H1 (cell line): ENCODE results near the gene HTD2. TPM values are rescaled to one million over a fixed set of nuclear protein-coding genes. Genes with fewer than 3 reads are reported as not detected.

Experiments used
- CTCF ChIA-PET: fragments of 300-600 bp; sonication (Branson Sonifier 250); formaldehyde crosslinking; loops from one replicate; lab custom pipeline; 2021; ENCODE audit not compliant: partially characterized antibody; lab: Charles Lee
- POLR2A ChIA-PET: fragments of 300-600 bp; sonication (Branson Sonifier 250); formaldehyde crosslinking; loops from one replicate; lab custom pipeline; 2021; ENCODE audit warnings: inconsistent platforms; ENCODE audit not compliant: partially characterized antibody; lab: Charles Lee
- DNase-seq, 2 experiments: peaks; one replicate each; pipeline versions ENCODE4 v3.0.0 to v3.0.0-alpha.2; 2010 to 2022; ENCODE audit warnings: low spot score in 2 of 2, low read depth in 1 of 2, mixed read lengths in 1 of 2
- FAIRE-seq: peaks from 2 replicates; lab custom pipeline; 2011; peaks lifted over from hg19 to GRCh38; lab: Jason Lieb, UNC
- H2AFZ ChIP-seq: 2 replicates; pipeline ENCODE4 v1.8.1; 2012; ENCODE audit warnings: low read length, inconsistent platforms
- H2AK5ac ChIP-seq: 2 replicates; pipeline ENCODE4 v1.6.1; 2013; ENCODE audit warnings: low read depth, low read length
- H2BK120ac ChIP-seq: replicated peaks from 2 replicates; pipeline ENCODE3; 2013; ENCODE audit warnings: low read depth, low read length, inconsistent platforms
- H2BK12ac ChIP-seq: 2 replicates; pipeline ENCODE4 v1.6.1; 2013; ENCODE audit warnings: low read depth, low read length
- H2BK15ac ChIP-seq: 2 replicates; pipeline ENCODE4 v1.6.1; 2013; ENCODE audit warnings: low read length
- H2BK20ac ChIP-seq: 2 replicates; pipeline ENCODE4 v1.6.1; 2013; ENCODE audit warnings: low read length
- H2BK5ac ChIP-seq: 2 replicates; pipeline ENCODE4 v1.6.1; 2013; ENCODE audit warnings: low read depth, low read length
- H3K14ac ChIP-seq: 2 replicates; pipeline ENCODE4 v1.6.1; 2013; ENCODE audit warnings: inconsistent platforms; ENCODE audit not compliant: insufficient read length
- H3K18ac ChIP-seq: 2 replicates; pipeline ENCODE4 v1.6.1; 2013; ENCODE audit warnings: low read length; ENCODE audit errors: extremely low read depth
- H3K23ac ChIP-seq: 2 replicates; pipeline ENCODE4 v1.6.1; 2013; ENCODE audit warnings: inconsistent platforms; ENCODE audit not compliant: insufficient read length
- H3K23me2 ChIP-seq: 2 replicates; pipeline ENCODE4 v1.6.1; 2013; ENCODE audit warnings: low read depth, low read length
- H3K27ac ChIP-seq: 2 replicates; pipeline ENCODE4 v1.6.1; 2011; ENCODE audit warnings: low read depth, low read length, inconsistent platforms
- H3K27me3 ChIP-seq, 4 experiments: replicated peaks in 1 of 4; 1 replicate in 1 of 4; 2 replicates in 3 of 4; pipeline versions ENCODE4 v1.6.1 to v1.8.1; 2011 to 2013; ENCODE audit warnings: low read length in 3 of 4, mild to moderate bottlenecking in 3 of 4, inconsistent platforms in 2 of 4, mixed read lengths in 2 of 4, moderate library complexity in 1 of 4; ENCODE audit not compliant: control insufficient read depth in 3 of 4, insufficient read depth in 3 of 4; ENCODE audit errors: extremely low read depth in 1 of 4
- H3K36me3 ChIP-seq, 4 experiments: 2 replicates each; pipeline versions ENCODE4 v1.6.1 to v1.8.1; 2011 to 2013; ENCODE audit warnings: mild to moderate bottlenecking in 4 of 4, low read length in 3 of 4, moderate library complexity in 2 of 4, control low read depth in 1 of 4, inconsistent platforms in 1 of 4; ENCODE audit not compliant: insufficient read depth in 4 of 4, control insufficient read depth in 2 of 4
- H3K4ac ChIP-seq: replicated peaks from 2 replicates; pipeline ENCODE3; 2013; ENCODE audit warnings: low read length, low read depth, mixed read lengths, inconsistent platforms; ENCODE audit not compliant: insufficient read length
- H3K4me1 ChIP-seq, 4 experiments: replicated peaks in 1 of 4; 1 replicate in 1 of 4; 2 replicates in 3 of 4; pipeline versions ENCODE4 v1.6.1 to v1.8.1; 2011 to 2013; ENCODE audit warnings: low read length in 3 of 4, inconsistent platforms in 2 of 4, mixed read lengths in 1 of 4; ENCODE audit not compliant: insufficient read depth in 4 of 4, control insufficient read depth in 3 of 4
- H3K4me2 ChIP-seq, 2 experiments: 2 replicates each; pipeline versions ENCODE4 v1.6.1 to v1.8.1; 2011 to 2013; ENCODE audit warnings: low read depth in 2 of 2, low read length in 2 of 2, control low read depth in 1 of 2, inconsistent platforms in 1 of 2, mild to moderate bottlenecking in 1 of 2; ENCODE audit not compliant: insufficient read depth in 1 of 2
- H3K4me3 ChIP-seq, 4 experiments: fragments of 200-600, 300-600 bp in 1 of 4; sonication (generic), shearing (Covaris generic), sonication (Bioruptor Twin) in 1 of 4; 2 replicates each; pipeline versions ENCODE4 v1.5.1 to v1.8.1; 2011 to 2016; ENCODE audit warnings: low read length in 4 of 4, low read depth in 3 of 4, control low read depth in 2 of 4, inconsistent platforms in 2 of 4, mild to moderate bottlenecking in 2 of 4, mixed read lengths in 1 of 4, moderate library complexity in 1 of 4; ENCODE audit not compliant: insufficient read depth in 2 of 4; ENCODE audit errors: extremely low read depth in 1 of 4
- H3K56ac ChIP-seq: replicated peaks from 2 replicates; pipeline ENCODE3; 2013; ENCODE audit warnings: low read depth, mild to moderate bottlenecking, mixed read lengths, low read length, inconsistent platforms; ENCODE audit not compliant: insufficient read length
- H3K79me1 ChIP-seq: 2 replicates; pipeline ENCODE4 v1.6.1; 2013; ENCODE audit warnings: low read depth, low read length, control low read depth
- H3K79me2 ChIP-seq, 2 experiments: 2 replicates each; pipeline versions ENCODE4 v1.6.1 to v1.8.1; 2012 to 2013; ENCODE audit warnings: low read length in 2 of 2, mild to moderate bottlenecking in 2 of 2, inconsistent platforms in 1 of 2; ENCODE audit not compliant: insufficient read depth in 2 of 2, control insufficient read depth in 1 of 2
- H3K9ac ChIP-seq, 4 experiments: replicated peaks in 1 of 4; 1 replicate in 1 of 4; 2 replicates in 3 of 4; pipeline versions ENCODE4 v1.6.1 to v1.8.1; 2011 to 2013; ENCODE audit warnings: low read depth in 3 of 4, low read length in 3 of 4, control low read depth in 2 of 4, mild to moderate bottlenecking in 2 of 4, moderate library complexity in 2 of 4, inconsistent platforms in 1 of 4; ENCODE audit errors: extremely low read depth in 1 of 4
- H3K9me3 ChIP-seq, 2 experiments: 2 replicates each; pipeline versions ENCODE4 v1.6.1 to v1.8.1; 2012 to 2013; ENCODE audit warnings: mild to moderate bottlenecking in 2 of 2, moderate library complexity in 2 of 2, control low read depth in 1 of 2, inconsistent platforms in 1 of 2, low read depth in 1 of 2, low read length in 1 of 2, mixed read lengths in 1 of 2; ENCODE audit not compliant: insufficient read depth in 2 of 2
- H4K20me1 ChIP-seq, 2 experiments: replicated peaks in 1 of 2; 2 replicates each; pipeline versions ENCODE3 to v1.8.1; 2011 to 2013; ENCODE audit warnings: inconsistent platforms in 2 of 2, low read length in 2 of 2, mild to moderate bottlenecking in 1 of 2; ENCODE audit not compliant: insufficient read depth in 2 of 2, control insufficient read depth in 1 of 2
- H4K5ac ChIP-seq: 2 replicates; pipeline ENCODE4 v1.6.1; 2013; ENCODE audit warnings: low read length, low read depth, mixed read lengths, inconsistent platforms; ENCODE audit not compliant: insufficient read length
- H4K8ac ChIP-seq: 2 replicates; pipeline ENCODE4 v1.8.0; 2013; ENCODE audit warnings: mild to moderate bottlenecking, moderate library complexity, low read length, inconsistent platforms; ENCODE audit not compliant: insufficient read depth; ENCODE audit errors: extremely low read depth
- H4K91ac ChIP-seq: replicated peaks from 2 replicates; pipeline ENCODE3; 2013; ENCODE audit warnings: low read length, mixed read lengths, inconsistent platforms; ENCODE audit not compliant: insufficient read length
- BACH1 ChIP-seq: IDR thresholded peaks from 2 replicates; pipeline ENCODE4 v1.6.1; 2012; ENCODE audit warnings: low read length, improper control_type of control experiment
- BCL11A ChIP-seq, 2 experiments: IDR thresholded peaks; one replicate each; pipeline ENCODE4 v1.6.1; 2011; ENCODE audit warnings: low read depth in 2 of 2, low read length in 2 of 2, mild to moderate bottlenecking in 2 of 2
- CBX8 ChIP-seq: fragments of 300-800, 300-1000 bp; sonication (generic); IDR thresholded peaks from 2 replicates; pipeline ENCODE4 v1.7.1; 2016; ENCODE audit warnings: low read depth, low read length, borderline replicate concordance
- EP300 ChIP-seq, 2 experiments: IDR thresholded peaks; 1 replicate in 1 of 2; 2 replicates in 1 of 2; pipeline ENCODE4 v1.6.1; 2011 to 2012; ENCODE audit warnings: low read depth in 2 of 2, low read length in 2 of 2, mild to moderate bottlenecking in 2 of 2, borderline replicate concordance in 1 of 2, inconsistent platforms in 1 of 2, moderate library complexity in 1 of 2
- GABPA ChIP-seq: IDR thresholded peaks from 2 replicates; pipeline ENCODE4 v1.6.1; 2011; ENCODE audit warnings: mild to moderate bottlenecking, low read length, moderate library complexity, borderline replicate concordance; ENCODE audit not compliant: insufficient read depth
- JUND ChIP-seq: IDR thresholded peaks from 2 replicates; pipeline ENCODE4 v1.6.1; 2011; ENCODE audit warnings: mild to moderate bottlenecking, improper control_type of control experiment, low read length
- NRF1 ChIP-seq: IDR thresholded peaks from 2 replicates; pipeline ENCODE4 v1.6.1; 2011; ENCODE audit warnings: mild to moderate bottlenecking, low read depth, low read length, improper control_type of control experiment
- RBBP5 ChIP-seq: IDR thresholded peaks from 2 replicates; pipeline ENCODE4 v1.7.1; 2012; ENCODE audit warnings: low read depth, mild to moderate bottlenecking, inconsistent platforms, low read length, moderate library complexity, borderline replicate concordance
- RNF2 ChIP-seq: fragments of 200-900, 300-1000 bp; sonication (generic); IDR thresholded peaks from 2 replicates; pipeline ENCODE4 v1.7.1; 2016; ENCODE audit warnings: borderline replicate concordance, low read depth, mild to moderate bottlenecking, antibody characterized with exemption, low read length; ENCODE audit not compliant: poor library complexity, severe bottlenecking; ENCODE audit errors: missing control alignments
- SAP30 ChIP-seq: fragments of 300-600 bp; sonication (generic); IDR thresholded peaks from 2 replicates; pipeline ENCODE4 v1.7.1; 2012; ENCODE audit warnings: low read length, moderate library complexity, mild to moderate bottlenecking, inconsistent platforms; ENCODE audit not compliant: insufficient read depth, insufficient replicate concordance
- TAF7 ChIP-seq: optimal IDR thresholded peaks from 2 replicates; pipeline ENCODE3; 2011; ENCODE audit warnings: low read depth, mild to moderate bottlenecking, inconsistent platforms, low read length, moderate library complexity, borderline replicate concordance
- WGBS, 2 experiments: shearing (Covaris generic) in 1 of 2; methylation state at CpG; one replicate each; pipeline versions ENCODE4 v1.1.6 to v1.1.7; 2013 to 2015; ENCODE audit warnings: low lambda C conversion rate in 2 of 2, mixed read lengths in 2 of 2, inconsistent platforms in 1 of 2, low coverage in 1 of 2, missing lambda C conversion rate in 1 of 2; ENCODE audit not compliant: insufficient replicate concordance in 2 of 2, insufficient coverage in 1 of 2, insufficient read length in 1 of 2; ENCODE audit errors: extremely low coverage in 1 of 2, missing lambda C conversion rate in 1 of 2; 5-methylcytosine and 5-hydroxymethylcytosine counted together
- polyA plus RNA-seq, 7 experiments: library from polyadenylated mRNA; depleted of rRNA in 3 of 7; stranded (reverse) in 5 of 7; unstranded in 2 of 7; fragments of >200 nt in 5 of 7; fragments of 200-250 nt in 2 of 7; gene quantifications; 1 replicate in 5 of 7; 2 replicates in 1 of 7; 4 replicates in 1 of 7; pipeline versions ENCODE4 v1.2.1 to v1.2.3, GENCODE V29; 2011 to 2013; ENCODE audit warnings: missing spikeins in 2 of 7, mixed read lengths in 2 of 7
- total RNA-seq: library from RNA; stranded (reverse); fragmentation: NEBNext Ultra II Directional; extraction: Animal tissue kit (Norgen Biotek cat#: 25700); gene quantifications from 2 replicates; pipeline ENCODE4 v1.2.1, GENCODE V29; 2021
- TF ChIP-seq, protein P1 (sequence below): IDR thresholded peaks from 2 replicates; pipeline ENCODE4 v1.6.1; 2012; ENCODE audit warnings: inconsistent platforms

Gene HTD2
- total and polyA plus RNA-seq, 2 of the 8 experiments (the other 6 are each of a cell fraction or from before 2014, with no cell fraction given), result 8.8 to 10.8 TPM

DNA sequence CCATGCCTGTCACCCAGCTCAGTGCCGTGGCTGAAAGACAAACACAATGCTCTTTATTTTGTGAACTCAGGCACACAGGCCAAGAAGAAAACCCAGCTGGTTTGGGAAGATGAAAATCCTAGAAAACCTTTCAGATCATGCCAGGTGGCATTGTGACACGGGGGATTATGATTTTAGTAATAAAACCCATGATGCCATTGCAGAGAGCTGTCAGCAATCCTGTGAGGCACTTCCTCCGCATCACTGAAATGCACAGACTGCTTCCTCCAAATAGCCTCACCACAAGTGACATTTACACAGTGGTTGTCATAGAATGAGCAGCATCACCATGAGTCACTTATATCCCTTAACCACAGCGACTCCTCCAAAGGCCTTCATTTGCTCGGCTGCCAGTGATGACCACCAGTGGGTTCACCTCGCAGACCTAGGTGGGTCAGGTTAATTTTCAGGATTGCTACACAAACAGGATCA lies 46.0 kb upstream of the HTD2 start:
- Histone ChIP-seq H3K4ac (no peak overlapping the region), H2BK15ac (no peak overlapping the region), H3K23me2 (peaks cover 2% of the 10 kb centered on the region; the same call in 1 of the 2 replicates), H3K9me3 (no peaks in the 10 kb centered on the region), H3K23ac (no peak overlapping the region), H2BK5ac (no peak overlapping the region), H3K4me3 (no peak overlapping the region), H3K56ac (no peak overlapping the region), H4K5ac (no peak overlapping the region), H2BK120ac (no peak overlapping the region), H3K27ac (no peak overlapping the region), H4K8ac (no peak overlapping the region), H3K27me3 (no peaks in the 10 kb centered on the region), H2AFZ (no peak overlapping the region), H3K79me2 (no peaks in the 10 kb centered on the region), H3K9ac (no peak overlapping the region), H3K36me3 (no peaks in the 10 kb centered on the region), H4K20me1 (no peaks in the 10 kb centered on the region), H2BK12ac (no peak overlapping the region), H4K91ac (no peak overlapping the region), H3K4me1 (no peaks in the 10 kb centered on the region), H3K4me2 (no peak overlapping the region), H2BK20ac (no peak overlapping the region), H3K79me1 (no peaks in the 10 kb centered on the region; the same call in 1 of the 2 replicates), H3K18ac (no peak overlapping the region), H2AK5ac (no peak overlapping the region), H3K14ac (no peak overlapping the region)
- no peak for DNase-seq
- FAIRE-seq, result no peak
- WGBS, 2 experiments, result 90% methylated on average over 6 of the region's 6 CpGs; no CpG with 5 or more reads in 1 of the 2 experiments
- CTCF ChIA-PET, result interaction anchor here (0.7 to 1.5 kb wide), 5 partner anchors 10 to 83 kb away, joined by 3 to 5 read pairs (median 4); no protein-coding TSS in a partner anchor
- POLR2A ChIA-PET, result no interaction called here
- TF ChIP-seq, protein P1, sequence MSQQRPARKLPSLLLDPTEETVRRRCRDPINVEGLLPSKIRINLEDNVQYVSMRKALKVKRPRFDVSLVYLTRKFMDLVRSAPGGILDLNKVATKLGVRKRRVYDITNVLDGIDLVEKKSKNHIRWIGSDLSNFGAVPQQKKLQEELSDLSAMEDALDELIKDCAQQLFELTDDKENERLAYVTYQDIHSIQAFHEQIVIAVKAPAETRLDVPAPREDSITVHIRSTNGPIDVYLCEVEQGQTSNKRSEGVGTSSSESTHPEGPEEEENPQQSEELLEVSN, result no peak
- TF ChIP-seq CBX8 (no peak), EP300 (IDR thresholded peaks at IDR 0.05; ENCODE audit: borderline replicate concordance in 1 of 2, low read depth in 2 of 2, low read length in 2 of 2) (no peak), RNF2 (no peak), JUND (no peak), NRF1 (no peak), RBBP5 (no peak), TAF7 (no peak), SAP30 (no peak), BACH1 (no peak), GABPA (no peak), BCL11A (IDR thresholded peaks at IDR 0.05; ENCODE audit: low read depth in 2 of 2, low read length in 2 of 2) (no peak)
